ENCODE measurements around the gene TMEM37.

Gene TMEM37

DNA sequence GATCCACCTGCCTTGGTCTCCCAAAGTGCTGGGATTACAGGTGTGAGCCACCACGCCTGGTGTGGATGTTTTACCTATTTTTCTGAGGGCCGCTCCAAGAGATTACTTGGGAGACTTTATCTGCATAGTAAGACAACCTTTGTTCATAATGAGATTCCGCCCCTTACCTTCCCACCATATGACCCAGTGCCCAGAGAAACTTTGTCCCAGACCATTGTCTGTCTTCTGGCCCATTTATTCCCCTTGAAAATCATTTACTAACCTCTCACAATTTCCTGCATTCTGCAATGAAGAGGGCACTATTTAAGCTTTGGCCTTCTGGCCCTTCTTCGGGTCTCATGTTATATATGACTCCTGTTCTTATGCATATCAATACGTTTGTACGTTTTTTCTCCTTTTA is 13.7 kb upstream of the TMEM37 start:
- no peak for DNase-seq (ENCODE audit: low read depth)
- H3K4me3 ChIP-seq (ENCODE audit: low read depth, low read length) = no peak overlapping the region
- TF ChIP-seq, protein P1, sequence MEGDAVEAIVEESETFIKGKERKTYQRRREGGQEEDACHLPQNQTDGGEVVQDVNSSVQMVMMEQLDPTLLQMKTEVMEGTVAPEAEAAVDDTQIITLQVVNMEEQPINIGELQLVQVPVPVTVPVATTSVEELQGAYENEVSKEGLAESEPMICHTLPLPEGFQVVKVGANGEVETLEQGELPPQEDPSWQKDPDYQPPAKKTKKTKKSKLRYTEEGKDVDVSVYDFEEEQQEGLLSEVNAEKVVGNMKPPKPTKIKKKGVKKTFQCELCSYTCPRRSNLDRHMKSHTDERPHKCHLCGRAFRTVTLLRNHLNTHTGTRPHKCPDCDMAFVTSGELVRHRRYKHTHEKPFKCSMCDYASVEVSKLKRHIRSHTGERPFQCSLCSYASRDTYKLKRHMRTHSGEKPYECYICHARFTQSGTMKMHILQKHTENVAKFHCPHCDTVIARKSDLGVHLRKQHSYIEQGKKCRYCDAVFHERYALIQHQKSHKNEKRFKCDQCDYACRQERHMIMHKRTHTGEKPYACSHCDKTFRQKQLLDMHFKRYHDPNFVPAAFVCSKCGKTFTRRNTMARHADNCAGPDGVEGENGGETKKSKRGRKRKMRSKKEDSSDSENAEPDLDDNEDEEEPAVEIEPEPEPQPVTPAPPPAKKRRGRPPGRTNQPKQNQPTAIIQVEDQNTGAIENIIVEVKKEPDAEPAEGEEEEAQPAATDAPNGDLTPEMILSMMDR (IDR thresholded peaks at IDR 0.05; ENCODE audit: control insufficient read depth, extremely low read depth, insufficient read depth) = no peak

DNA sequence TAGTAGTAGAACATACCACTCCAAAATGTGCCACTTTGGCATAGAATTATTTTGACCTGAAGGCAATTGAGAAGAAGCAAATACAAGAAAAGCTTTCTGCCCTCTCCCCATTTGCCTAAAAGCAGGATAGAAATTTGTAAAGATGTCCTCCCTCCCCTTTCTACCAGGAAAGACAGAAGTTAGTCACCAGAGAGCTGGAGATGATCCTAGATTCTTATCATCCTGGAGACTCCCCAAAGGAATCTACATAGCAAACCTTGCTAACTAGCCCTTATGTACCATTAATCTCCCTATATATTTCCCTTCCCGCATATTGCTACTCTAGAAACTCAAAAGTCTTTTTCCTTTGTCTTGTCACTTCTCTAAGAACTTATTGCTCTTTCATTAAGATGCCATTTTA is 12.6 kb upstream of the TMEM37 start:
- DNase-seq (ENCODE audit: low read depth) = peak; percentile 37
- TF ChIP-seq, protein P1 (IDR thresholded peaks at IDR 0.05; ENCODE audit: control insufficient read depth, extremely low read depth, insufficient read depth) = no peak
- H3K4me3 ChIP-seq (ENCODE audit: low read depth, low read length) = no peak overlapping the region

DNA sequence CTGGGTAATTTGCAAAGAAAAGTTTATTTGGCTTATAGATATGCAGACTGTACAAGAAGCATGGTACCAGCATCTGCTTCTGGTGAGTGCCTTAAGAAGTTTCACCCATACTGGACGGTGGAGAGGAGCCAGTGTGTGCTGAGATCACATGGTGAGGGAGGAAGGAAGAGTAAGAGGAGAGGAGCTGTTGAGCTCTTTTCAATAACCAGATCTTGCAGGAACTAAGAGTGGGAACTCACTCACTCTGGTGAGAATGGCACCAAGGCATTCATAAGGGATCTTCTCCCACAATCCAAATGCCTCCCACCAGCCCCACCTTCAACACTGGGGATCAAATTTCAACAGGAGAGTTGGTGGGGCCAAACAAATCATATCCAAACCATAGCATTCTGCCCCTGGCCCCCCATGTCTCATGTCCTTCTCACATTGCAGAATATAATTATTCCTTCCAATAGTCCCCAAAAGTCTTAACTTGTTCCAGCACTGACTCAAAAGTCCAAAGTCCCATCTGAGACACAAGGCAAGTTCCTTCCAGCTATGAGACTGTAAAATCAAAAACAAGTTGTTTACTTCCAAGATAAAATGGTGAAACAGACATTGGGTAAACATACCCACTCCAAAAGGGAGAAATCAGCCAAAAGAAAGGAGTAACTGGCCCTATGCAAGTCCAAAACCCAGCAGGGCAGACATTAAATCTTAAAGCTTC is 11.7 kb upstream of the TMEM37 start:
- H3K4me3 ChIP-seq (ENCODE audit: low read depth, low read length) = no peak overlapping the region
- no peak for DNase-seq (ENCODE audit: low read depth)
- TF ChIP-seq, protein P1 (IDR thresholded peaks at IDR 0.05; ENCODE audit: control insufficient read depth, extremely low read depth, insufficient read depth) = no peak

DNA sequence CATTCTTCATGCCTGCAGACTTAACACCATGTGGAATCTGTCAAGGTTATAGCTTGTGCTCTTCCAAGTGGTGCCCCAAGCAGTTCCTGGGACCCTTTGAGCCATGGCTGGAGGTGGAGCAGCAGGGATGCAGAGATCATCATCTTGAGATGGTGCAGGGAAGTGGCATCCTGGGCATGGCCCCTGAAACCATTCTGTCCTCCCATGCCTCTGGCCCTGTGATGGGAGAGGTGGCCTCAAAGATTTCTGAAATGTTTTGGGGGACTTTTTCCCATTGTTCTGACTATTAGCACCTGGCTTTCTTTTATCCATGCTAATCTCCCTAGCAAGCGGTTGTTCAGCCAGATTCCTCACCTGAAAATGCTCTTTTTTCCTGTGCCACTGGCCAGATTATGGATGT is 10.3 kb upstream of the TMEM37 start:
- TF ChIP-seq, protein P1 (IDR thresholded peaks at IDR 0.05; ENCODE audit: control insufficient read depth, extremely low read depth, insufficient read depth) = no peak
- H3K4me3 ChIP-seq (ENCODE audit: low read depth, low read length) = no peak overlapping the region
- no peak for DNase-seq (ENCODE audit: low read depth)

DNA sequence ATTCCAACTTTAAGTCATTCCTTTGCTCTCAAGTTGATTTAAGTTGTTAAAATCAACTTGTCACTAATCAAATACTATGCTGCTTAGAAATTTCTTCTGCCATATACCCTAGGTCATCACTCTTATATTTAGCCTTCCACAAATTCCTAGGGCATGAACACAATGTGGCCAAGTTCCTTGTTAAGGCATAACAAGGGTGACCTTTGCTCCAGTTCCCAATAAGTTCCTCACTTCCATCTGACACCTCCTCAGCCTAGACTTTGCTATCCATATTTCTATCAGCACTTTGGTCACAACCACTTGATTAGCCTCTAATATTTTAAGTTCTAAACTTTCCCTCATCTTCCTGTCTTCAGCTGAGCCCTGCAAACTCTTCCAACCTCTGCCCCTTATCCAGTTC is 9.9 kb upstream of the TMEM37 start:
- TF ChIP-seq, protein P1 (IDR thresholded peaks at IDR 0.05; ENCODE audit: control insufficient read depth, extremely low read depth, insufficient read depth) = no peak
- DNase-seq (ENCODE audit: low read depth) = no peak
- no peak overlapping the region for H3K4me3 ChIP-seq (ENCODE audit: low read depth, low read length)

DNA sequence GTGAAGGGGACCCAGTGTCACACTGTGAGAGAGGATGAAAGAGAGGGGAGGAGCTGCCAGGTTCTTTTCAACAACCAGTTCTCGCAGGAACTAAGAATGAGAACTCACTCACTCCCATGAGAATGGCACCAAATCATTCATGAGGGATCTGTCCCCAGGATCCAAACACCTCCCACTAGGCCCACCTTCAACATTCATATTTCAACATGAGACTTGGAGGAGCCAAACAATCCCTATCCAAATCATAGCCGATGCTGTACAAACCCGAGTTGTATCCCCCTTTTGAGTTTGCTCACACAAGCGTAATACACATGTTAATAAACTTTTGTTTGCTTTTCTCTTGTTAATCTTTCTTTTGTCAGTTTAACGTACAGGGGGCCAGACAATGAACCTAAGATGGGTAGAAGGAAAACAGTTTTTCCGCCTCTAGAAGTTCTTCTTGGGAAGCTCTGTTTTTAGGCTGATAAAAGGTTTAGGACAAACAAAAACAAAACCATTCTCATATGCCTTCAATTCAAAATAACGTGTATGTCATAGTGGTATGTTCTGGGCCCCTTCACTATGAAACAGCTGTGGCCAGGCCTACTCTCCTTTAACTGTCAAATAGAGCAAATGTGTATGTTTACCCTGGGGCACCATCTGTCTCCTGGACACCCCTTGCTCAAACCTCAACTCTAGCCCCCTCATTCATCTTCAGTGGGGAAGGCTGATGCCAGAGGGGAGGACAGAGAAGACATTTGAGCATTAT is 9.1 kb upstream of the TMEM37 start:
- DNase-seq (ENCODE audit: low read depth) = no peak
- TF ChIP-seq, protein P1 (IDR thresholded peaks at IDR 0.05; ENCODE audit: control insufficient read depth, extremely low read depth, insufficient read depth) = no peak
- no peak overlapping the region for H3K4me3 ChIP-seq (ENCODE audit: low read depth, low read length)

Data from LNCaP clone FGC (cell line).